Measurements from ENCODE around the gene RPH3AL.

RPH3AL gene

DNA sequence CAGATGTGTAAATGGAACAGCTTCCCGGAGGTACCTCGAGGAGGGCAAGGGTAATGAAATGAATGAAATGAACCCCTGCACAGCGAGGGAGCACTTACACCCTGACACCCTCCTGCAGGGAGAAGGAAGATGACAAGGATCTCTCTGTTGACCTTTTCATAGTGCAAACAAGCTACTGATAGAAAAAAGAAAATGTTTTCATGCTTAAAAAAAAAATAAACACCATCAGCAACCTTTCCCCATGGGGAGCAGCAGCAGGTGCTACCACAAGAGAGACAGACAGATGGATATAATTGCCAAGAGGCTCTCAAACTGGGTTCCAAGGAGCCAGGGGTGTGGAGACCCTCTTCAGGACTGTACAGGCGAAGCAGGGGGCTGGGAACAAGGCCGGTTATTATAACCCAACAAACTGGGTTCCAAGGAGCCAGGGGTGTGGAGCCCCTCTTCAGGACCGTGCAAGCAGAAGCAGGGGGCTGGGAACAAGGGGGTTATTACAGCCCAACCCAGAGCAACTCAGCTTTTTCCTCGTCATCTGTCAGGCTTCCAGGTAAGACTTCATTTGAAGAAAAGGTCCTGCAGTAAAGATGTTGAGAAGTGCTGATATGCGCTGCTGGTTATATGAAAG, 718 bp upstream of the RPH3AL start:
- no peak overlapping the region for H2BK15ac ChIP-seq (replicated peaks; ENCODE audit: low read depth)
- no peak overlapping the region for H3K9ac ChIP-seq (ENCODE audit: low read length)
- H3K36me3 ChIP-seq (ENCODE audit: control insufficient read depth, insufficient read depth, low read length), result no peaks in the 10 kb centered on the region
- no peak overlapping the region for H2BK120ac ChIP-seq (ENCODE audit: low read depth, low read length)
- no peaks in the 10 kb centered on the region for H3K79me1 ChIP-seq (ENCODE audit: low read length)
- H2AK5ac ChIP-seq (ENCODE audit: low read length), result no peak overlapping the region
- no peaks in the 10 kb centered on the region for H3K27me3 ChIP-seq (ENCODE audit: insufficient read depth, low read length, poor library complexity)
- no peak overlapping the region for H3K4me2 ChIP-seq (ENCODE audit: low read length)
- H3K18ac ChIP-seq (ENCODE audit: low read length), result no peak overlapping the region
- no peaks in the 10 kb centered on the region for H3K79me2 ChIP-seq (ENCODE audit: control insufficient read depth, insufficient read depth, low read length)
- no peak overlapping the region for H3K56ac ChIP-seq (ENCODE audit: low read length)
- no peak overlapping the region for H4K5ac ChIP-seq (ENCODE audit: low read length)
- no peak overlapping the region for H4K8ac ChIP-seq (ENCODE audit: low read depth, low read length)
- no peak overlapping the region for H2BK5ac ChIP-seq (ENCODE audit: low read length)
- no peak overlapping the region for H3K4ac ChIP-seq (ENCODE audit: low read depth, low read length)
- H3K27ac ChIP-seq (ENCODE audit: low read depth, low read length), result no peak overlapping the region
- no peak overlapping the region for H3K23ac ChIP-seq (ENCODE audit: low read length)
- H3K4me3 ChIP-seq (ENCODE audit: low read length), result no peak overlapping the region
- no peak for DNase-seq
- H3K4me1 ChIP-seq (ENCODE audit: control insufficient read depth, low read depth, low read length), result no peaks in the 10 kb centered on the region
- WGBS (ENCODE audit: extremely low coverage, insufficient coverage, low lambda C conversion rate), result no CpG with 5 or more reads among the region's 8 CpGs

DNA sequence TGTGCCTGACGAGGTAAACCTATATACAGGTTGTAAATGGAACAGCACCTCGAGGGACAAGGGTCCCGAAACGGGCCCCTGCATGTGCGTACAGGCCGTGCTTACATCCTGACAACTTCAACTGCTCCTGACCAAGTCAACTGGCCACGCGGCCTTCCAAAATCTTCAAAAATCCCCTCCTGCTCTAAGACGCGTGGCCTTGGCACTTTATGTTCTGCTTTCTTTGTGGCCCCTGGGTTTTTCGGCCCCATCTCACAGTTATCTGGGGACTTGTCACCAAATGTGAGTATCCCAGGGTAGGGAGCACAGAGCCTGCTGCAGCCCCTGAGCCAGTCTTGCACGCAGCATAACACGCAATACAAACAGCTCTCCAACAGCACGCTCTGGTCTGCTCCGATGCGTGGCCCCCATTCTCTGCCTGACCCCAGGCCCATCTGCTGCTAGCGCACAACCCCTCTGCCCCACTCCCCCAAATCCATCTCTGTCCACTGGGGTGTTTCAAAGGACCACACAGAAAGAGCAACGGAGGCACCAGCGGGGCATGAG, 659 bp downstream of the RPH3AL start:
- no peak overlapping the region for H4K8ac ChIP-seq (ENCODE audit: low read depth, low read length)
- H3K4me3 ChIP-seq (ENCODE audit: low read length), result no peak overlapping the region
- DNase-seq, result no peak
- no peaks in the 10 kb centered on the region for H3K79me1 ChIP-seq (ENCODE audit: low read length)
- no peak overlapping the region for H3K23ac ChIP-seq (ENCODE audit: low read length)
- no peaks in the 10 kb centered on the region for H3K27me3 ChIP-seq (ENCODE audit: insufficient read depth, low read length, poor library complexity)
- H4K5ac ChIP-seq (ENCODE audit: low read length), result no peak overlapping the region
- no peak overlapping the region for H3K9ac ChIP-seq (ENCODE audit: low read length)
- H2BK5ac ChIP-seq (ENCODE audit: low read length), result no peak overlapping the region
- H3K4ac ChIP-seq (ENCODE audit: low read depth, low read length), result no peak overlapping the region
- H3K4me1 ChIP-seq (ENCODE audit: control insufficient read depth, low read depth, low read length), result no peaks in the 10 kb centered on the region
- H3K56ac ChIP-seq (ENCODE audit: low read length), result peak overlapping the region; percentile 37
- H3K79me2 ChIP-seq (ENCODE audit: control insufficient read depth, insufficient read depth, low read length), result no peaks in the 10 kb centered on the region
- H3K4me2 ChIP-seq (ENCODE audit: low read length), result no peak overlapping the region
- H3K36me3 ChIP-seq (ENCODE audit: control insufficient read depth, insufficient read depth, low read length), result no peaks in the 10 kb centered on the region
- no peak overlapping the region for H3K18ac ChIP-seq (ENCODE audit: low read length)
- H2BK120ac ChIP-seq (ENCODE audit: low read depth, low read length), result no peak overlapping the region
- H2BK15ac ChIP-seq (replicated peaks; ENCODE audit: low read depth), result no peak overlapping the region
- H2AK5ac ChIP-seq (ENCODE audit: low read length), result no peak overlapping the region
- WGBS (ENCODE audit: extremely low coverage, insufficient coverage, low lambda C conversion rate), result no CpG with 5 or more reads among the region's 19 CpGs
- no peak overlapping the region for H3K27ac ChIP-seq (ENCODE audit: low read depth, low read length)

DNA sequence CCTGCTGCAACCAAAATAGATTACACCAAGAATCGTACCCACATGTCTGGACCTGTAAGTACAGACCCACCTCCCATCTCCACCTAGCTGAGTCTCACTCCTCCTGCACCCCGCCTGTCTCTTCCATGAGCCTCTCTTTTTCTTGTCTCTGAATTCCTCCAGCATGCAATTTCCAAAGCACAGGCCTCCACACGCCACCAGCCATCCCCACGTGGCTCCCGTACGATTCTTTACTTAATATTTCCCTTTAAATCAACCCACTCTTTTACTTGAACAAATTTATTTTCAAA, 1.2 kb downstream of the RPH3AL start:
- no peaks in the 10 kb centered on the region for H3K27me3 ChIP-seq (ENCODE audit: insufficient read depth, low read length, poor library complexity)
- H3K4ac ChIP-seq (ENCODE audit: low read depth, low read length), result no peak overlapping the region
- no peak overlapping the region for H3K18ac ChIP-seq (ENCODE audit: low read length)
- DNase-seq, result no peak
- H3K4me2 ChIP-seq (ENCODE audit: low read length), result no peak overlapping the region
- no peak overlapping the region for H4K8ac ChIP-seq (ENCODE audit: low read depth, low read length)
- H2AK5ac ChIP-seq (ENCODE audit: low read length), result no peak overlapping the region
- no peak overlapping the region for H2BK120ac ChIP-seq (ENCODE audit: low read depth, low read length)
- H2BK15ac ChIP-seq (replicated peaks; ENCODE audit: low read depth), result no peak overlapping the region
- H3K79me2 ChIP-seq (ENCODE audit: control insufficient read depth, insufficient read depth, low read length), result no peaks in the 10 kb centered on the region
- H3K36me3 ChIP-seq (ENCODE audit: control insufficient read depth, insufficient read depth, low read length), result no peaks in the 10 kb centered on the region
- H3K4me3 ChIP-seq (ENCODE audit: low read length), result no peak overlapping the region
- H3K9ac ChIP-seq (ENCODE audit: low read length), result no peak overlapping the region
- no peak overlapping the region for H3K56ac ChIP-seq (ENCODE audit: low read length)
- no peak overlapping the region for H2BK5ac ChIP-seq (ENCODE audit: low read length)
- 100% methylated on average over 3 of the region's 6 CpGs for WGBS (ENCODE audit: extremely low coverage, insufficient coverage, low lambda C conversion rate)
- no peaks in the 10 kb centered on the region for H3K4me1 ChIP-seq (ENCODE audit: control insufficient read depth, low read depth, low read length)
- H3K27ac ChIP-seq (ENCODE audit: low read depth, low read length), result no peak overlapping the region
- no peaks in the 10 kb centered on the region for H3K79me1 ChIP-seq (ENCODE audit: low read length)
- H4K5ac ChIP-seq (ENCODE audit: low read length), result no peak overlapping the region
- H3K23ac ChIP-seq (ENCODE audit: low read length), result no peak overlapping the region

DNA sequence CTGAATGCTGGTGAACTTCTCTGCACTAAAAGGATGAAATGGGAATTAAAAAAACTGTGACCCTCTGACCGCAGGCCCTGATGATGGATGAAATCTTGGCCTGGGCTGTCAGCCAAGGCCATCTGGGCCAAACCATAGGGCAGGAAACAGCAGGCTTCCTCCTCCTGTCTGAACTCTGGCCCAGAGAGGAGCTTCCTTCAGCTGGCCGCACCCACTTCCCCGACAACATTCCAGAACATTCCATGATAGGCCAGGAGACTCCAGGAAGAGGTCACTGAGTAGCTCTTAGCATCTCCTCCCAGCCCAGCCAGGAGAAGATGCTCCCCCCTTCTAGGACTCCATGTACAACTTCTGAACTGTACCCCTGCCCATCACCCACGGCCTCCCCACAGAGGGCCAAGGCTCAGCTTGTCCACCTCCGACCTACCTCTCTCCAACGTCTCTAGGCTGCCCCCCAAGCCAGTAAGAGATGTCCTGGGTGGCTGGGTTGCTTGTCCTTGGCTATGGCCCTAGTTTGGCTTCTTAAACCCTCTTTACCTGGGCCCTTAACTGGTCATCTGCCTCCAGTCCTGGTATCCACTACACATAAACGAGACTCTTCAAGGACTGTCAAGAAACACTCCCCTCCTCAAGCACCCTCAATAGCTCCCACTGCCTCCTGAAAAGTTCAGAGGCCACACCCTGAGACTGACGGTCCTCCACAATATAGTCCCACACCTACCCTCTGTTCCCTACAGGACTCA, 1.7 kb downstream of the RPH3AL start:
- H4K5ac ChIP-seq (ENCODE audit: low read length), result no peak overlapping the region
- H3K9ac ChIP-seq (ENCODE audit: low read length), result no peak overlapping the region
- H3K79me2 ChIP-seq (ENCODE audit: control insufficient read depth, insufficient read depth, low read length), result no peaks in the 10 kb centered on the region
- peak overlapping the region; percentile 51 for H2AK5ac ChIP-seq (ENCODE audit: low read length)
- no peak overlapping the region for H4K8ac ChIP-seq (ENCODE audit: low read depth, low read length)
- no peak overlapping the region for H2BK15ac ChIP-seq (replicated peaks; ENCODE audit: low read depth)
- peak; percentile 73 for DNase-seq
- H2BK120ac ChIP-seq (ENCODE audit: low read depth, low read length), result no peak overlapping the region
- no peak overlapping the region for H3K27ac ChIP-seq (ENCODE audit: low read depth, low read length)
- H2BK5ac ChIP-seq (ENCODE audit: low read length), result no peak overlapping the region
- H3K23ac ChIP-seq (ENCODE audit: low read length), result no peak overlapping the region
- no CpG with 5 or more reads among the region's 8 CpGs for WGBS (ENCODE audit: extremely low coverage, insufficient coverage, low lambda C conversion rate)
- H3K4ac ChIP-seq (ENCODE audit: low read depth, low read length), result no peak overlapping the region
- H3K4me1 ChIP-seq (ENCODE audit: control insufficient read depth, low read depth, low read length), result no peaks in the 10 kb centered on the region
- no peak overlapping the region for H3K56ac ChIP-seq (ENCODE audit: low read length)
- no peak overlapping the region for H3K4me2 ChIP-seq (ENCODE audit: low read length)
- H3K79me1 ChIP-seq (ENCODE audit: low read length), result no peaks in the 10 kb centered on the region
- H3K27me3 ChIP-seq (ENCODE audit: insufficient read depth, low read length, poor library complexity), result no peaks in the 10 kb centered on the region
- no peak overlapping the region for H3K4me3 ChIP-seq (ENCODE audit: low read length)
- no peaks in the 10 kb centered on the region for H3K36me3 ChIP-seq (ENCODE audit: control insufficient read depth, insufficient read depth, low read length)
- H3K18ac ChIP-seq (ENCODE audit: low read length), result no peak overlapping the region

DNA sequence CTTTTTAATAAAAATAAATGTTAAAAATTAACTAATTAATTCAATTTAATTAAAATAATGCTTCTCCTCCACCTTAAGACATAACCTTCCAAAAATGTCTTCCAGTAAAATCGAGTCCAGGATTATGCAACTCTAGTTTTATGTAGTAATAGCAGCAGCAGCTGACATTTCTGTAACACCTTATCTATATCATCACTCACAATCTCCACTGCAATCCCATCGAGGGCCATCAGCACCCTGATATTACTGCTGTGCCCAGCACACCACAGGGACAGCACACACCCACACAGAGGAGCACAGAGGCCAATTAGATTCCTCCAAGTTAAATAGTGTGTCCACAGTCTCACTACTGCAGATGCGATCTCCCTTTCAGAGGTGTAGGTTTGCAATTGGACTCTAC, 2.9 kb downstream of the RPH3AL start:
- no CpG with 5 or more reads among the region's 3 CpGs for WGBS (ENCODE audit: extremely low coverage, insufficient coverage, low lambda C conversion rate)

More for the DNA sequence above, 2.9 kb downstream of the RPH3AL start:
- Histone ChIP-seq H2AK5ac (ENCODE audit: low read length) (no peak overlapping the region), H3K4me1 (ENCODE audit: control insufficient read depth, low read depth, low read length) (no peaks in the 10 kb centered on the region), H3K36me3 (ENCODE audit: control insufficient read depth, insufficient read depth, low read length) (no peaks in the 10 kb centered on the region), H4K8ac (ENCODE audit: low read depth, low read length) (no peak overlapping the region), H3K56ac (ENCODE audit: low read length) (no peak overlapping the region), H2BK5ac (ENCODE audit: low read length) (no peak overlapping the region), H2BK120ac (ENCODE audit: low read depth, low read length) (no peak overlapping the region), H3K4me2 (ENCODE audit: low read length) (no peak overlapping the region), H4K5ac (ENCODE audit: low read length) (no peak overlapping the region), H3K4ac (ENCODE audit: low read depth, low read length) (no peak overlapping the region), H3K27ac (ENCODE audit: low read depth, low read length) (no peak overlapping the region), H3K79me1 (ENCODE audit: low read length) (no peaks in the 10 kb centered on the region), H3K27me3 (ENCODE audit: insufficient read depth, low read length, poor library complexity) (no peaks in the 10 kb centered on the region), H3K23ac (ENCODE audit: low read length) (no peak overlapping the region), H3K4me3 (ENCODE audit: low read length) (no peak overlapping the region), H3K9ac (ENCODE audit: low read length) (no peak overlapping the region), H3K18ac (ENCODE audit: low read length) (no peak overlapping the region), H3K79me2 (ENCODE audit: control insufficient read depth, insufficient read depth, low read length) (no peaks in the 10 kb centered on the region), H2BK15ac (replicated peaks; ENCODE audit: low read depth) (no peak overlapping the region)
- no peak for DNase-seq
